Measurements from ENCODE around the gene PUM1. TPM values are rescaled to one million over a fixed set of nuclear protein-coding genes. Genes with fewer than 3 reads are reported as not detected.
"Not testable (repeated sequence)": the region's sequence is repeated elsewhere in the genome, so short reads cannot be mapped to it uniquely, and the experiment has no call there.

Gene PUM1
- 39.2 TPM for polyA plus RNA-seq (2013, experiment 1 of 2; ENCODE audit: insufficient read length)
- polyA plus RNA-seq (2013, experiment 2 of 2; ENCODE audit: insufficient read length) = 40.1 TPM

DNA sequence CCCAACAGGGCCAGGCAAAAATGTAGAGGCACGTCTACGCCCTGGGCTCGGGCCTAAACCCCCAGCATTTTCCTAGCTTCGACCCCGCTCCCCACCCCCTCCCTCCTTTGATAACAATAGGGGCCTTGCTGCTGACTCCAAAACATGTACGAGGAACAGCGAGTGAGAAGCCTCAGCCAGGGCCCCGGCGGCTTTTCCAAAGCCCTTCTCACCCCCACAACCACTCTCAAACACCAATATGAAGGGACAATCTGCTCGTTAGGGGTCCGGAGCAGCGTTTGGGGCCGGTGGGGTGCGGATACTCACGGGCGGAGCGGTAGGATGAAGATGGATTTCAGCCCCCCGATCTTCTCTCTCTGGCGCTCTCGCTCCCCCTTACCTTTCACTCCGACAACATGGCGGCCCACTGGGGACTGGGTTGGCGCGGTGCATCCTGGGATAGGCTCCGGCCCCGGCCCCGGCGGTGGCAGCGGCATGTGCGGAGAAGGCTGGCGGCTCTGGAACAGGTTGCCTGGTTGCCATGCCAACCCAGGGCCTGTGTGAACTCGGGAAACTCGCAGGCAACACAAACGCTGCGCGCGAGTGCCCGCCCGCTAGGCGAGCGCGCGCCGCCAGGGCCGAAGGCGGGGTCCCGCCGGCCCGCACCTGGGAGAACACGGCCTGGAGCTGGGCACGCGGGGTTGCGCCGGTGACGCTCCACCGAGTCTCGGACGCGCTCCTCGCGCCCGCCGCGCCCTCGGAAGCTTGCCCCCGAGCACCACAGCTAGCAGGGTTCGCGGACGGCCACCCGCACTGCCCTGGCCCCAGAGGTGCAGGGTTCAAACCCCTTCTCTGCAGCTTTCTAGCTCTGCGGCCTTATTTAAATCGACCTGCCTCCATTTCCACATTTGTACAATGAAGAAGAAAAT is at the start of gene PUM1:
Gene PUM1, minus strand, starts transcription at position 408 of the 908 bp plus-strand sequence. CDS start 6,151 bp downstream, outside the sequence.
- peak; percentile 97 for DNase-seq

- no peak for DNase-seq
These were observed 46.9 kb upstream of the PUM1 start for GRCh38 chr1:31112266-31112935.

GRCh38 chr1:31111290-31111951 is 45.9 kb upstream of the PUM1 start:
- peak; percentile 32 for DNase-seq

DNA sequence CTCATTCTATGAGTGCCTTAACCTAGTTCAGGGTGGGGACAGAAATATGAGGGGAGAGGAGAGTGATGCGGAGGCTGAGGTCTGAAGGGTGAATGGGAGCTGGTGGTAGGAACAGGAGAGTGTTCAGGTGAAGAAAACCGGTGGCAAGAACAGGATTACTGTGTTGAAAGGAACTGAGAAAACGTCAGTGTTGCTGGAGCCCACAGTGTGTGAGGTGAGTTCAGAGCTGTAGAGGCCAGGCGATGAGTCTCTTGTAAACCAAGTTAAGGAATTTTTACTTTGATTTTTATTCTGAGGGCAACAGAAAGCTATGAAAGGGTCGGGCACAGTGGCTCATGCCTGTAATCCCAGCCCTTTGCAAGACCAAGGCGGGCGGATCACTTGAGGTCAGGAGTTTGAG is 45.3 kb upstream of the PUM1 start:
- no peak for DNase-seq

DNA sequence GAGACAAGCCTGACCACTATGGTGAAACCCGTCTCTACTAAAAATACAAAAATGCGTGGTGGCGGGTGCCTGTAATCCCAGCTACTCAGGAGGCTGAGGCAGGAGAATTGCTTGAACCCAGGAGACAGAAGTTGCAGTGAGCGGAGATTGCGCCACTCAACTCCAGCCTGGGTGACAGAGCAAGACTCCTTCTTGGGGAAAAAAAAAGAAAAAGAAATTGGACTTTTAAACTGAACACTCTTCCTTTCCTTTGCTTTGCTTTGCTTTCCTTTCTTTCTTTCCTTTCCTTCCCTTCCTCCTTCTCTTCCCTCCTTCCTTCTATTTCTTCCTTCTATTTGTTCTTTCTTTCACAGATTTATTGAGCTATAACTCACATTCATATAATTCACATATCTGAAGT is 43.3 kb upstream of the PUM1 start:
- DNase-seq = no peak

- DNase-seq = peak; percentile 20
These were observed 40.1 kb upstream of the PUM1 start for GRCh38 chr1:31105646-31106045.

DNA sequence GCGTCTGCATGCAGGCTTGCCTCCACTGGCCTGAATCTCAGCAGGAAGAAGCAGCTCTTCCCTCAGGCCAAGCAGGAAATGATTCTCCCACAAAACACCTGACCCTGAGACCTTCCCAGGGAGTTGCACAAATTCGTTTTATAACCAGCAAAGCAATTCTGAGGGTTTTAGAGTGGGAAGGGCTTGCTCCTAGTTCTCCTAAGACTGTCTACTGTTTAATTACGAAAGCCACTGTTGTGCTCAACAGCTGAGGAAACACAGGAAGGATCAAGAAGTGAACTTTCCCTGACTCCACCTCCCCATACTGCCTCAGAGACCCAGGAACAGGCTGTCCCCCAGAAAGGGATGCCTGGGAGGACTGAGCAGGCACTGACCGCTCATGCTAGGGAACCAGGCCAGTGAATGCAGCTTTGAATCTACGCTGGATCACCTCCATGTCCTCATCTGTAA is 37.0 kb upstream of the PUM1 start:
- DNase-seq = no peak

- DNase-seq = peak; percentile 76
These were observed 35.6 kb upstream of the PUM1 start for GRCh38 chr1:31101147-31101502.

DNA sequence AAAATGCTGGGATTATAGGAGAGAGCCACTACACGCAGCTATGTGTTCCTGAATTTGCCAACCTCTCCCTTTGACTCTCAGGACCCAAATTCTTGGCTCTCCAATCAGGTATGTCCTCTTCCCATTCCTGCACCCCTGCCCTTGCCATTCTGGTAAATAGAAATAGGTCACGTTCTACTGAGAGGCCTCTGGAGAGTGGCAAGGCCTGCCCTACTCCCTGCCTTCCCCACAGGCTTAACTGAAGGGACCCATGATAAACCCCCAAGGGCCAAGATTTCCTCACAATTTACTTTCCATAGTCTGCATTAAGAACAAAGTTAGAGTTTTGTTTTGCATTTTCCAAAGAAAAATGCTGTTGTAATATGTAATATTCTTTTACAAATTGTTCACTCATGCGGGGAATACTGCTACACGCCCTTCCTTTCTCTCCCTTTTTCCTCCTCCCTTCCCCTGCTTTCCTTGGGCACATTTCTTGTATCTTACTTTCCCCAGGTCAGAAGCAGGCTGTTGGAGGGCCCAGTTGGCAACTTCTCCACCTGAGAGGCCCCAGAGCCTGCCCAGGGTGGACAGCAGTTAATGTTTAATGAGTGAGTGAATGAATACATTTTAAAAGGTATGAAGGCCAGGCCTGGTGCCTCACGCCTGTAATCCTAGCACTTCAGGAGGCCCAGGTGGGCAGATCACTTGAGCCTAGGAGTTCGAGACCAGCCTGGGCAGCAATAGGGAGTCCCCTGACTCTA is 33.9 kb upstream of the PUM1 start:
- DNase-seq = no peak

DNA sequence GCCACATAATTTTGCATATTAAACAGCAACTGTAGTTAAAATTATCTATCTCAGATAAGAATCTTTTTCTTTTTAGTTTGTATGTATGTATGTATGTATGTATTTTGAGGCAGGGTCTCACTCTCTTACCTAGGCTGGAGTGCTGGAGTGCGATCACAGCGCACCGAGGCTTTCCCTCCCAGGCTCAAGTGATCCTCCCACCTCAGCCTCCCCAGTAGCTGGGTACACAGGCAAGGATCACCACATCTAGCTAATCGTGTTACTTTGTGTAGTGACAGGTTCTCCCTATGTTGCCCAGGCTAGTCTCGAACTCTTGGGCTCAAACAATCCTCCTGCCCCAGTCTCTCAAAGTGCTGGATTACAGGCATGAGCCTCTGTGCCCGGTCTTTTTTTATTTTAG is 30.5 kb upstream of the PUM1 start:
- DNase-seq = no peak

GRCh38 chr1:31095298-31095981 is 29.9 kb upstream of the PUM1 start:
- DNase-seq = peak; percentile 80

DNA sequence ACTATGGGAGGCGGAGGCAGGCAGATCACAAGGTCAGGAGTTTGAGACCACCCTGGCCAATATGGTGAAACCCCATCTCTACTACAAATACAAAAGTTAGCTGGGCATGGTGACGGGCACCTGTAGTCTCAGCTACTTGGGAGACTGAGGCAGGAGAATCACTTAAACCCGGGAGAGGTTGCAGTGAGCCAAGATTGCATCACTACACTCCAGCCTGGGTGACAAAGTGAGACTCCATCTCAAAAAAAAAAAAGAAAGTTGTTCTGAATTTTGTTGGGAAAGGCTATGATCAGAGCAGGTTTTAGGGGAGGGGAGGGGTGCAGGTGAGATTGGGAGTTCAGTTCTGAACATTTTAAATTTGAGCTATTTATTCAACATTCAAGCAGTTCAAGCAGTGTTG is 22.6 kb upstream of the PUM1 start:
- DNase-seq = not testable (repeated sequence)

DNA sequence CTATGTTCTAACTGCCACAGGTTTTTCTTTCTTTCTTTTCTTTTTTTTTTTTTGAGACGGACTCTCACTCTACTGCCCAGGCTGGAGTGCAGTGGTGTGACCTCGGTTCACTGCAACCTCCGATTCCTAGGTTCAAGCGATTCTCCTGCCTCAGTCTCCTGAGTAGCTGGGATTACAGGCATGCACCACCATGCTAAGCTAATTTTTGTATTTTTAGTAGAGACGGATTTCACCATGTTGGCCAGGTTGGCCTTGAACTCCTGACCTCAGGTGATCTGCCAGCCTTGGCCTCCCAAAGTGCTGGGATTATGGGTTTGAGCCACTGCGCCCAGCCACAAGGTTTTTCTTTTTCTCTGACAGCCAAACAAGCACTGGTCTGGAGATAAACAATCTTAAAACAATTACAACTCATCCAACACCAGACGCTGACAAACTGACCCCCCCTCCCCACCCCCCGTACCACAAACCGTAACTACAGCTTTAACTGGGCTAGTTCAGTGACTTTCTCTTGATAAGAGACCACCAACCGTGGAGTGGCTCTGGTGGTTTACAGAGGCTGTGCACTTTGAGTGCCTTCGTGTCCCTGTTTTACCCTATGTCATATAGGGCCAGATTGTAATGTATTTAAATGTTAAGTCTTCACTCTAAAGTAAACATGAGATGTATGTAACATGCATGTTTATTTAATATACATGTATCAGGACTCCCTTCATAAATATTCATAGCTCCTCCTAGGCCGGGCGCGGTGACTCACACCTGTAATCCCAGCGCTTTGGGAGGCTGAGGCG is 19.5 kb upstream of the PUM1 start:
- DNase-seq = no peak

- no peak for DNase-seq
These were observed 16.9 kb upstream of the PUM1 start for GRCh38 chr1:31082385-31082784.

GRCh38 chr1:31073044-31073443 is 7.5 kb upstream of the PUM1 start:
- DNase-seq = no peak

- DNase-seq = no peak
These were observed 6.8 kb upstream of the PUM1 start for GRCh38 chr1:31072304-31072746.

DNA sequence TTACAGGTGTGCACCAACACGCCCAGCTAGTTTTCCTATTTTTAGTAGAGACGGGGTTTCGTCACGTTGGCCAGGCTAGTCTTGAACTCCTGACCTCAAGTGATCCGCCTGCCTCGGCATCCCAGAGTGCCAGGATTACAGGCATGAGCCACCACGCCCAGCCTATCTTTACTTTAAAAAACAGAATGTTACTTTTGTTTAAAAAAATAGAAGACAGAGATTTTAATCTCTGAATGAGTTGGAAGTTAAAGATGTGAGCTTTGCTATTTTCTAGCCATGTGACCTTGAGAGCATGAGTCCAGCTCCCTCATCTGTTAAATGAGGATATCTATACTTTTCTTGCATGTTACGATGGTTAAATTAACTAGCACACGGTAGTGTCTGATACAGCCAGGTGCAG is 3.9 kb upstream of the PUM1 start:
- DNase-seq = no peak

- DNase-seq = peak; percentile 21
These were observed 703 bp downstream of the PUM1 start for GRCh38 chr1:31064718-31065309.

DNA sequence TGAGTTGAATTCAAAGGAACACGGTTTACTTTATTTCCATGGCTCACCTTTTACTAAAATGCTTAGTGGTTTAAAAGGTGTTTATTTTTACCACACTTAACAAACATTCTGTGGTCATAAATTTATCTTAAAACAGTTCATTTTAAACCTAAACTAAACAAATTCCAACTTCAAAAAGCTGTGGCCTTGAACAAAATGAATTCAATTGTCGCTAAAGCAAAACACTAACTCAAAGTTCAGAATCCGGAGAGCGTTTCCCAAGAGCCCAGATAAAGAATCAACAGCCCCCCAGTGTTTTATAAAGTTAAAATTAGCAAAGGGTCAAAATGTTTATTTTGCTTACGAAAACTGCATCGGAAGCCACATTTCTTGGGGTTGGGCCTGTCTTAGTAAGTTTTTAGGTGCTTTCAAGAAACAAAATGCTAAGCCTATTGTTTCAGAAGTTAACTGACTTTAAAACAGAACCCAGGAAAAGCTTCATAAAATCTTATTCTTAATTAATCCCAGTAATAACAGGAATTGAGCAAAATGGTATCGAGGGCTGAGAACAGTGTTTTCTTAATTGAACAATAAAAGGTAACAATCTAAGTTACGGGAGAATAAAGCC is 1.3 kb downstream of the PUM1 start:
- DNase-seq = no peak

GRCh38 chr1:31063631-31064030 is 1.9 kb downstream of the PUM1 start:
- DNase-seq = no peak

All from fibroblast of skin of back (primary cell).